NCI-H1694 treated with DMSO at 0.1 percent for 48 hours (cell line): Measurements from ENCODE around the gene DHCR7.
A peak's percentile ranks its signal among the peaks of the same experiment; 100 is the strongest.

Experiments used
- DNase-seq: peaks from one replicate; lab custom pipeline; 2025; lab: John Stamatoyannopoulos, UW

DHCR7 gene

DNA sequence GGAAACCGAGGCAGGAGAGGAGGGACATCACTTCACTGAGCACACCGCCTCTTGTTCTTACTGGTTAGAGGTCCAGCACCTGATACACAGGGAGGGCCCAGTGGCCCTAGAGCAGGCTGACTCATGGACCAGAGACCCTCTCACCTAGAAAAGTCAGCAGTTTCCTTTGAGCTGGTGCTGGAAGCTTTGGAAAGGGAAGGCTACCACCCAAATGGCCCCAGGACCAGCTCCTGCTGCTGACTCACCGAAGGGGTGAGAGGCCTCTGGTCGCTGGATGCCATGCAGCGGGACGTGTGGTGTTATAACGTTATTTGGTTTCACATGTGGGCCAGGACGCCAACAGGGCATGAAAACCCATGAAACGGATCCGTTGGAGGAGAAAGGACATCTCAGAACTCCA is 8.6 kb upstream of the DHCR7 start:
- no peak for DNase-seq

DNA sequence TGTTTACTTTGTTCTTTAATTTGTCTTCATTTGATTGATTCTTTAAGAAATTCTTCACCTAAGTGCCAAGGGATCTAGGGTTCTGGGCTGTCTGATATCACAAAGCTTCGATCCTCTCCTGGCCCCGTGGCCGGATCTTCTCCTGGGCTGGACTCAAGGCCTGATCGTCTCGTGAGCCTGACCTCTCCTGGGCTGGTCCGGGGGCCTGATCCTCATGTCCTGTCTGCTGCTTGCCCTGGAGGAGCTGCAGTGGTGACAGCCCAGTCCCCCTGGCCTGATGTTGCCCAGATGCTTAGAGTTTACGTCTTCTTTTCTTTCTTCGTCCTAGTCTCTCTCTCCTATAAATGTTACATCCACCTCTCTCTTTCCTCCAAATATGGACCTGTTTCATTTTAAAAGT is 8.1 kb upstream of the DHCR7 start:
- no peak for DNase-seq

DNA sequence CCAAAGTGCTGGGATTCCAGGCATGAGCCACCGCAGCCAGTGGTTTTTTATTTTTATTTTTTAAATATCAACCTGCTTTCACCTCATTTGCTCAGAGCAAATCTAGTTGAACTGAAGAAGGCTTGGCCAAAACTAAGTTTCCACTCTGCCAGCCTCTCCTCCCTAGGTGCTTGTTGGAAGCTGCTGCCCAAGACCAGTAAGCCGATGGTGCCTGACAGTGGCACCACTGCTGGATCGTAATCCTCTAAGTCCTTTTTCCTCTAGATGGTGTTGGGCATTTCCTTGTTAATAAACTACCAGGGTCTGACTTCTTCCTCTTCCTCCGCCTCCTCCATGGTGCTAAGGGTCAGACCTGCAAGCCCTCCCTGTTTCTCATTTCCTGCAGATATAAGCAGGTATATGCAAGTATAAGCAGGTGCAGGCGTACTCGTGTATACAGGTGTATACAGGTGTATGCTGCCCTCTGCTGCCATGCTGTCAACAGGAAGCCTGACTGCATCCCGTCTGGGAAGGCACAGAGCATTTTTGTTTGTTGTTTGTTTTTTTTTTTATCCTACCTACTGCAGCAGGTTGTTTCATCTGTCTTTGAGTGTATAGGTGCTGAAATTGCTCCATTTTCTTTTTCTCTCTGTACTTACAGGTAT is 6.4 kb upstream of the DHCR7 start:
- no peak for DNase-seq

DNA sequence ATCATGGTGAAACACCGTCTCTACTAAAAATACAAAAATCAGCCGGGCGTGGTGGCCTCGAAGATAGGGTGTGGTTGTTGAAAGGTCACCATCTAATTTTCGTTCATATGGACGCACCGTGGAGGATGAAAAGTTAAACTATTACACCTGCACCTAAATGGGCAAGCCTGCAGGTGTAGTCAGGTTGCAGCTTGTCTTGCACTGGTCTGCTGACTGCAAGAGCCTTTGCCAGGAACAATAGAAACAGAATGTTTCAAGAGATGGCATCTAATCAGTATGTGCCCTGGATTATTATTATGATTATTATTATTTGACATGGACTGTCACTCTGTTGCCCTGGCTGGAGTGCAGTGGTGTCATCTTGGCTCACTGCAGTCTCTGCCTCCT is 5.7 kb upstream of the DHCR7 start:
- DNase-seq, result no peak

DNA sequence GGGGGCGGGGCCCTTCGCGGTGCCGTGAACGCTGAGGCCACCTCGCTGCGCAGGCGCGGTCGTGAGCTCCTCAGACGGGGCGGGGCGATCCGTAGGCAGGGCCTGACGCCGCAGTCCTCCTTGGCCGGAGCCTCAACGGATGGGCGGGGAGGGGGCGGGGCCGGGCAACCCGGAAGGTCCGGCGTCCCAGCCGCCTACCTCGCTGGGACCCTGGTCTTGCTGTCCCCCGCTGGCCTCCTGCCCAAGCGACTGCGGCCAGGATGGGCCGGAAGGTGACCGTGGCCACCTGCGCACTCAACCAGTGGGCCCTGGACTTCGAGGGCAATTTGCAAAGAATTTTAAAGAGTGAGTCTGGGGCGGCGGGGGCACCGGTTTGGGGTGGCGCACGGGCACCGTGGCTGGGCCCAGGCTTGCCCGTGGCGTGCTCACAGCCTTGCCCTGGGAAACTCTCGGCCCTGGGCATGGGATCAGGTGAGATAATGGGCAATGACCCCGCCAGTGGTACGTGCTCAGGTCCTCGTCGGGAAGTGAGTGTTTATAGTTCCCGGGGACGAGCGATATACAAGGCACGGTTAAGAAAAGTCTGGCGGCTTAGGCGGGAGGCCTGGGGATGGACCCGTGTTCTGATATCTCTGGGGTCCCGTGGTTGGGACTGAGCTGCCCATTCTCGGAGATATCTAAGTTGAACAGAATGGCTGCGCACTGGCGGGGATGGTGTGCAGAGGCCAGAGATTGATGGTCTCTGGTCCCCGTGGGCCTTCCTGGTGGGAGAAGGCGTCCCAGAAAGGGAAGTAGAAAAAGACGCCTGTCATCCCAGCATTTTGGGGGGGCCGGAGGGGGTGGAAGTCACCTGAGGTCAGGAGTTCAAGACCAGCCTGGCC is 5.1 kb upstream of the DHCR7 start, which contains the start of gene NADSYN1:
NADSYN1 (plus strand) TSS at position 167 of the 881 bp plus-strand sequence; CDS start at position 261, 94 bp downstream.
- DNase-seq, result peak; percentile 59

DNA sequence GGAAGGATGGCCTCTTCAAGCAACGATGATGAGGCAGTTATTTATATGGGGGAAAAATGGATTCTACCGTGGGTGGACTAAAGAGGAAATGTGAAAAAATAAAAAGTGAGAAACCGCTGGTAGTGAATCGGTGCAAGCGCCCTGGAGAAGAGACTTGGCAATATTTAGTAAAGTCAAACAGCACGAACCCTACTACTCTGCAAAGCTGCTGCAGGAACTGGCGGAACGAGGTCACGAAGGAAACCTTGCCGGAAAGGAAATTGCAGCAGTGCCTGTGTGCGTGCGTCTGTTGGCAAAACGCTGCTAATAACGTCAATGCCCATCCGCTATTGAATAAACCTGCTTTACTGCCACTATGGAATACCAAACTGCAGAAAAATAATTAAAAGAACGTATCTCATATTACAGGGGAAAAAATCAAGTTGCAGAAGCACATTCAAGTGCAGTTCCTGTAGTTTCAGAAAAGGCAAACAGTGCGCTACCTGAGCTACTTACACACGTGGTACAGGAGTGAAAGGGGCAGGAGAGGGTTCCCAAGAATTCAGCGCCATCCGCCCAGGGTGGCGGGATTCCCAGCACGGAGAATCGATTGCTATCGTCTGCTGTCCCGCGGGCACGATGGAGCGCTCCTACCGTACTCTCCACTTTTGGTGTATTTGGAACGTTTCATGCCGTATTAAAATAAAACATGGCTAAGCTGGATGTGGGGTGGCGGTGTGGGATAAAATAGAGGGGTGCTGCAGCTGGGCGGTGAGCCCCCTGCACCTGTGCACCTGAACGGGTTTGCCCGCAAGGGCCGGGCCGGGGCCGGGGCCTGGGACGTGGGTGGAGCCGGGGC is 4.2 kb upstream of the DHCR7 start:
- no peak for DNase-seq

DNA sequence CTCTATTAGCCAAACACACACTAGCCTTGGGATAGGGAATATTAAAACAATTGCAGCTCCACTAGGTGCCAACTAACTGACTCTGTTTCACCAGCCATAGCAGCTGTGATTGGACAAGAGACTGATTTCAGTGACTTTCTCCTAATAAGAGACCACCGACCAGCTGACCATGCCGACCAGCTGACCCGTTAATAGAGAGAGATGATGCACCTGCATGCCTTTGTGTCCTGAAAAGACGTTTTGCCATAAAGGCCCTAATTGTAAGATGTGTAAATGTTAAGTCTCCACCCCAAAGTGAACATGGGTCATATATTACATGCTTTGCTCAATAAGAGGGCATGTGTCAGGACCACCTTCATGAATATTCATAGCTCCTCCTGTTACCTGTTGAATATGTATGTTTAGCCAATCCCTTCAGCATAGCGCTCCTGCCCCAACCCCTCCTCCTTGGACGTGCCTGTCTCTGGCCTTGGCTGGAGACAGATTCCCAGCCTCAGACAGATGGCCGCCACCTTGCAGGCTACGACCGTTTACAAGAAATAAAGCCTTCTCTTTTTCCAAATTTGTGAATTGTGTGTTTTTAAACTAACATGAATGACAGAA is 3.5 kb upstream of the DHCR7 start:
- DNase-seq, result no peak

DNA sequence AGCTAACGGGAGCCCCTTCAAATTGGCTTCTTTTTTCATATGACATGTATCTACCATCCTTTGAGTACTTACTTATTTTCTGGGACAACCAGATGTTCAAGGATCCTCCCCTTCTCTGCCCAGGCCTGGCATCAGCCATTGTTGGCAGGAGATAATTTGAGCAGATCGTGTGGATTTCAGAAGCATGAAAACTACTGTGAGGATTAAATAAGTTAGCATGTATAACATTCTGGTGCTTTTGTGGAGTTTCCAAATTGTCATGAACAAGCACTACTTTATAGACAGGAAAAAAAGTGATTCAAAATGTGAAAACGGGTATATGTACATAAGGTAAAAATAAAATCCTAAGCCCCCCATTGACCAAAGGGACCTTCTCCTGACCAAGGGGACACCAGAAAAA is 2.7 kb upstream of the DHCR7 start:
- DNase-seq, result no peak

DNA sequence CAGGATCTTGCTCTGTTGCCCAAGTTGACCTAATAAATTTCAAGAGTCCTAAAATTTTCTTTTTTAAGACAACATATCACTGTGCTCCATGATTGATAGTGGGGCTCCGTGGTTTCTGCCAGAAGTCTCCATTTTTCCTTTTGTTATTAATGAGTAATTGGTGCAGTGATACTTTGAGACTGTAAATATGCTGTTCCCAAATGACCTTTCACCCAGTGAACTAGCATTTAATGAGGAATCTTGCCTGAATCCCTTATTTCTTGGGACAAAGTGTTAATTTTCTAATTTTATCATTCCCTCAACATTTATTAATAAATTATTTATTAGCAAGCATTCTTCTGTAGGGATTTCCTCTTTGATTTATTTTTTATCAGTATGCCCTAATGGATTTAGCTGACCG is 2.3 kb upstream of the DHCR7 start:
- no peak for DNase-seq

DNA sequence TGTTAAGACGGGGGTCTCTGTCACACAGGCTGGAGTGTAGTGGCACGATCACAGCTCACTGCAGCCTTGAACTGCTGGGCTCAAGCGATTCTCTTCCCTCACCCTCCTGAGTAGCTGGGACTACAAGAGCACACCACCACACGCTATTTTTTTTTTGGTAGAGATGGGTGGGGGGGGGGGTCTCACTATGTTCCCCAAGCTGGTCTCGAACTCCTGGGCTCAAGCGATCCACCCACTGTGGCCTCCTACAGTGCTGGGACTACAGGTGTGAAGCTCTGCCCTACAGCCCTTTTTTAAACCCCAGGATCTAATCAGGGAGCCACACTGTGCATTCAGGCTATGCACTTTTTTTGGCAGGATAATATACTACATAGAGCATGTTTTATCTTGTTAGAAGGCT is 1.4 kb upstream of the DHCR7 start:
- no peak for DNase-seq

DNA sequence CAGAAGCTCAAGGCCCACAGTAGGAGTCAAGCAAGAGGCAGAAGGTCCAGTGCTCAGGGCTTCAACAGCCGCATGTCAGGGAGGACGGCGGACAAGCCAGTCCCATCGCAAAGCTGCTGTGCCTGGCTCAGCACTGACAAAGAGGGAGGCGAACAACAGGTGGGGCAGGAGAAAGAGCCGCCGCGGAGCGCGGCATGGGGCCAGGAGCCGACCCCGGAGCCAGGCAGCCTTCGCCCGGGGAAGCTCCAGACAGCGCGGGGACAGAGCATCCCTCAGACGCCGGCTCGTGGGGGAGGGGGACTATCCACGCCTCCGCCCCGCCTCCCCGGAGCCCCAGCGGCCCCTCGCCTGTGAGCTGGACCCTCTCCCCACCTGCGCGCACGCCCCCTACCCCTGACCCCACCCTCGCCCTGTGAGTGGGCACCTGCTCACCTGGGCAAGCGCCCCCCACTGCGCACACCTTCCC is 369 bp downstream of the DHCR7 start:
- no peak for DNase-seq

DNA sequence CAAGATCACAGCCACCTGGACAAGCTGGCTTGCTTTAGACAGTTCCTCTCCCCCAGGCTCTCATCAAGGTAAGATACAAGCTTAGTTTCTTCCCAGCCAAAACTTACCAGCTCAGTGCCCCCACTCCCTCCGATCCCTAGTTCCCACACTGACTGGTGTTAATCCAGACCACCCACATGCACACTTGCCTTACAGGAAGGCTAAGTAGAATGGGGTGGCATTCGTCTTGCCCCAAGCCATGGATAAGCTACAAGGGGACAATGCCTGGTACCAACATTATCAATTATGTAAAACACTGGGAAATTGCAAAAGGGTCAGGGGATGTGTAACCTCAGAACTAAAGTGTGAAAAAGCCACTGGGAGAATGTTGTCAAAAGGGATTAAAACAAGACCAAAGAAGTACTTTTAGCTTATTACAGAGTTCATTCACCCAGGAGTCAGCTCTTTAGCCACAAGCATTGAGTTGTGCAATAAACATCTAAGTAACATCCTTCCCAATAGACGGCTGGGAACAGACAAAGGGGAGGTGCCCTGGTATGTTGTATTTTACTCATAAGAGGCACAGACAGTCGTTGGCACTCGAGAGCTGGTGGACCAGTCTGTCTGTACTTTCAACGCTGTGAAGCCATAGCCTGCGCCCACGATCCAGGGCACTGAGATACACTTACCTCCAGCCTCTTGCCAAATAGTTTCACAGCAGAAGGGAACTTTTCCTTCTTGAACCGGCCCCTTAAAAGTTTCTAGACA is 1.1 kb downstream of the DHCR7 start:
- DNase-seq, result no peak

DNA sequence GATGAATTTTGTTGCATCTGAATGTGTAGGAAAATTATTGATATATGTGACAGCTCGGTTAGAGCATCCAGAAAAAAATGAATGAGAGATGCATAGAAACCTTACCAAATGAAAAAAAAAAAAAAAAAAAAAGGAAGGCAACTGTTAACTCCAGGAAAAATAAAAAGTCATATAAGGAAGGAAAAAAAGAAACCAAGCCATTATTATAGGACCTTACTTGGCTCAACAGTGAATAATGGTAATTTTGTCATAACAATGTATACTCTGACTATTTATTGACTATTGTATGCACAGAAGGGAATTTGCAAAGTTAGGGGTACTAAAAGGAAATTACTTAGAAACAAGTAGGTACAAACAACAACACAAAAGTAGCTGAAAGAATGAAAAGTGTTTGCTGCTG is 2.0 kb downstream of the DHCR7 start:
- DNase-seq, result no peak

DNA sequence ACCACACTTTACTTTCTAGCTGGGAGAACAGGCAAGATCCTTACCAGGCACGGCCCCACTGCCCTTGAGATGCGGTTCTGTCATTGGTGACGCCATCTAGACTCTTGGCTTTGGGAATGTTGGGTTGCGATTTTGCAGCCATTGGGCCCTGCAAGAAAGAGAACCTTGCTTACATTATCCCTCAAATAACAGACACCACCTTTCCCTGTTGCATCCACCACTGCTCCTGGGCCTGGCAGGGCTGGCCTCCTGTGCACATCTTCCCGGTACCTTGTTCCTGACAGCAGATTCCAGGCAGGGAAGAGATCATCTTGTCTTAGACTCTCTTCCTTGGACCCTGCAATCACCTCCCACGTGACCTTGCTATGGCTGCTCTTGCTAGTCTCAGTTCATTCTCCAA is 3.4 kb downstream of the DHCR7 start:
- DNase-seq, result no peak

DNA sequence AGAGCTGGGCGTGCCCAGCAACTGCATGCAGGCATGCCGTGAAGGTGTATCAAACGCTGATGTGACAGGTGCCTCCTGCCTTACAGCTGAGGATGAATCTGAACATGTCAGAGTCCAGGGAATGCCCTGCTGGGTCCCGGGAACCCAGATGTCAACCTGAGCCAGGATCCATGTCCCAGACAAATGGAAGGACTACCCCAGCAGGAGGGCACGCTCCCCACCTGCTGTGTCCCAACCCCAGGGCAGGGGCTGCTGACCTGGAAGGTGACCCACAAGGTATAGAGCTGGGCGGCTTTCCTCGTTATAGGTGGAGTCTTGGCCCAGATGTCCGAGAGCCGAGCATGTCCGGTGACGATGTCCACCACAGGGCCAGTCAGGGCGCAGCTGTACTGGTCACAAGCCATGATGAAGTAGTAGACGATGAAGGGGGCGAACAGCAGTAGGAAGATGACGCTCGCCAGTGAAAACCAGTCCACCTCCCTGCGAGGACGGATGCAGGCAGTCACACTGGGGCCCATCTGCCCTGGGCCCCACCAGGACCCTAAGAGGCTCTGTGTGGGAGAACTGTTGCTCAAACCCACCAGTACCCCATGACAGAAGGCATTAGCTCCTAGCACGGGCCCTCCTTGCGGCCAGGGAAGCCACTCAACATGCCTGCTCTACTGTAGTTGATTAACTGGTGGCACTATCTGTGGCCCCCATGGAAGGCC is 4.3 kb downstream of the DHCR7 start:
- no peak for DNase-seq

DNA sequence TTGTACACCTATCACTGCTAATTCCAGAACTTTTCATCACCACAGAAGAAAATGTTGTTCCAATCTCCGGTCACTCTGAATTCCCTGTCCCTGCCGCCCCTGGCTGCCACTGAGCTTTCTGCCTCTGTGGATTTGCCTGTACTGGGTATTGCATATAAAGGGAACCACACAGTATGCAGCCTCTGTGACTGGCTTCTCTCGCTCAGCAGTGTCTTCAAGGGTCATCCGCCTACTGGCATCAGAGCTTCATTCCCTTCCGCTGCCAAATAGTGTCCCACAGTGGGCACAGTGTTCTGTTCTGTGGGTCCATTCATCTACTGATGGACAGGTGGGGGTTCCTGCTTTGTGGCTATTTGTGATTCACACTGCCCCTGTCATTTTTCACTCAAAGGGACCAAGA is 5.3 kb downstream of the DHCR7 start:
- DNase-seq, result no peak

DNA sequence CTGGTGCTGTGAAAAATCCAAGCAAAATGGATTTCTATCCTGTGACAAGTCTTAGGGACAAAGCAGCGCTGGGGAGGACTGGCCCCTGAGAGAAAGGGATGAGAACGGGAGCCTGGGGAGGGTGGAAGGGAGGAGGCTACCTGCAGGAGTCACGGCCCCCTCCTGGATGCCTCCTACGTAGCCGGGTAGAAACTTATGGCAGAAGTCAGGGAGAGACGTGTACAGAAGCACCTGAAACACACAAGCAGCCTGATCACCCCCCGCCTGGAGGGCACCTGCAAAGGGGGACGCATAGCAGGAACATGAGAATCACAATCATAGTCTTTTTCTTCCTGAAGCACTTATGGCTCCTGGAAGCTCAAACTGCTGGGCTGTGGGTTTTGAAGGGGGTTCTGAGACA is 6.1 kb downstream of the DHCR7 start:
- no peak for DNase-seq

DNA sequence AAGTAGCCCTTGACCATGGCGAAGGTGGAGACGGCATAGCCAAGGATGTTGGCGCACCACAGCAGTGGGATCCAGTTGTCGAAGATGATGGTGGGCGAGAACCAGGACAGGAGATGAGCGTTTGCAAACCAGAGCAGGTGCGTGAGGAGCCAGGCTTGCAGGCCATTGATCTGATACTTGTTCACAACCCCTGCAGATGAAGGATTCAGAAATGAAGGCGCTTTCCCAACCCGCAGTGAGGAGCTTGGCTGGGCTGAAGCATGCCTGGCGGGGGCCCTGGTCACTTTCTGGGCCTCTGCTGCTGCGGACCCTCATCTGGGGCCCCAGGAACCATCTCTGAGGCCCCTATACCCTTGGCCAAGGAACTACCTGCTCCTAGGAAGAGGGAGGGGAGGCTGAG is 6.9 kb downstream of the DHCR7 start:
- DNase-seq, result no peak

DNA sequence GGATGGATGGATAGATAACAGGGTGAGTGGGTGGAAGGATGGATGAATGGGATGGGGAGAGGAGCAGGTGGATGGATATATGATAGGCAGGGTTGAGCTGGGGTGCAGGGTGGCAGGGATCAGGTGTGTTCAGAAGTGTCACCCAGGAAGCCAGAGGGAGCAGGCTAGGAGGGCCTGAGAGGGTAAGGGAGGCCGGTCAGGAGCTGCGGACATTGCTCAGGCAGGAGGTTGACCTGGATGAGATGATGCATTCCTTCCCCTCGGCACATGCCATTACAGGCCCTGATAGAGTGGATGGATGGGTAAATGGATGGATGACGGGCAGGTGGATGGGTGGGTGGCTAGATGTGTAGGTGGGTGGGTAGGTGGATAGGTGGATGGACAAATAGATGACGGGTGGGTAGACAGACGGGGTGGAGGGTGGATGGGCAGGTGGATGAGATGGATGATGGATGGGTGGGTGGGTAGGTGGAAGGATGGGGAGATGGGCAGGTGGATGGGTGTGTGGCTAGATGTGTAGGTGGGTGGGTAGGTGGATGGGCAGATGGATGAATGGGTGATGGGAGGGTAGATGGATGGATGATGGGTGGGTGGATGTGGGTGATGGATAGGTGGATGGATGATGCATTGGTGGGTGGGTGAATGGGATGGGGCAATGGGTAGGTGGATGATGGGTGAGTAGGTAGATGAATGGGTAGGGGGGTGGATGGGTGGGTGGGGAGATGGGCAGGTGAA is 8.0 kb downstream of the DHCR7 start:
- DNase-seq, result no peak

DNA sequence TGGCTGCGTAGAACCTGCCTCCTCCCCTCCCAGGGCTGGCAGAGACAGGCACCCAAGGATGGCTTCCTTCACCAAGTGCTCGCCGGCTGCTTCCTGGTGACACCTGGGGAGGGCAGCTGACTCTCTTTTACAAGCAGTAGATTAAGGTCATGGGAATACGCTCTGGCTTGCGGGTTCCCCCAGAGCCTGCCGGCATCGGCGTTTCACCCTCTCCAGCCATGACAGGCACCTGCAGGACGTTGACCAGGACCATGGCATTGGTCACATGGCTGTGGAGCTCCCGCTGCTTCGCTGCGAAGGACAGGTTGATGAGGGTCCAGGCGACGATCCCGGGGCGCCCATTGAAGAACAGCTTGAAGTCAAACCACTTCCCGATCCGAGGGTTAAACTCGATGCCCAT is 9.5 kb downstream of the DHCR7 start:
- no peak for DNase-seq
